K562 (cell line): ENCODE data around the gene WFDC2. TPM values are rescaled to one million over a fixed set of nuclear protein-coding genes. Genes with fewer than 3 reads are reported as not detected.

Experiments
- CBX8 ChIP-seq: fragments of 200-600 bp; sonication (generic); IDR thresholded peaks from 2 replicates; pipeline ENCODE4 v1.6.1; 2012; ENCODE audit warnings: borderline replicate concordance, mixed run types, low read depth, mild to moderate bottlenecking, moderate library complexity, mixed read lengths, low read length, control low read depth, inconsistent platforms; ENCODE audit not compliant: poor library complexity, severe bottlenecking; ENCODE audit errors: extremely low read depth
- ILF3 ChIP-seq: fragments of 450-650 bp; IDR thresholded peaks from 2 replicates; pipeline ENCODE4 v1.6.1; 2018; ENCODE audit warnings: antibody characterized with exemption, mild to moderate bottlenecking, moderate library complexity, borderline replicate concordance
- MEIS2 ChIP-seq: fragments of 450-650 bp; IDR thresholded peaks from 2 replicates; pipeline ENCODE4 v1.6.1; 2014; ENCODE audit warnings: mild to moderate bottlenecking; ENCODE audit not compliant: partially characterized antibody
- SMAD2 ChIP-seq: fragments of 150-350 bp; IDR thresholded peaks from 2 replicates; pipeline ENCODE4 v1.6.1; 2014; ENCODE audit warnings: low read depth, mild to moderate bottlenecking, low read length
- TFAM ChIP-seq: fragments of 250-450 bp; sonication (Bioruptor Pico); conservative IDR thresholded peaks from 2 replicates; pipeline ENCODE4 v1.5.0; 2021; ENCODE audit warnings: mild to moderate bottlenecking, moderate library complexity
- TRIM24 ChIP-seq, 2 experiments: fragments of 450-650 bp; IDR thresholded peaks; 2 replicates each; pipeline ENCODE4 v1.6.1; 2016
- ZNF584 ChIP-seq: fragments of 200-800 bp; sonication (Bioruptor generic); IDR thresholded peaks from 2 replicates; pipeline ENCODE4 v1.6.1; 2016; ENCODE audit warnings: low read depth, mild to moderate bottlenecking, missing genetic modification characterization, missing compliant biosample characterization
- polyA plus RNA-seq, 8 experiments: library from polyadenylated mRNA; depleted of rRNA in 4 of 8; stranded (reverse) in 5 of 8; unstranded in 3 of 8; fragments of >200 nt; fragmentation: Nextera tagmentation in 2 of 8; fragmentation: Illumina TruSeq in 1 of 8; extraction: Ambion mirVana in 2 of 8; extraction: Trizol in 1 of 8; gene quantifications; 2 replicates each; pipeline versions ENCODE4 v1.2.1 to v1.2.3, GENCODE V29; 2011 to 2014; ENCODE audit warnings: inconsistent platforms in 1 of 8, missing spikeins in 1 of 8
- total RNA-seq, 7 experiments: library from RNA; depleted of rRNA in 6 of 7; stranded (reverse); fragments of >200 nt in 6 of 7; fragmentation: Illumina TruSeq in 2 of 7; extraction: Trizol in 2 of 7; gene quantifications; 2 replicates each; pipeline versions ENCODE4 v1.2.1 to v1.2.3, GENCODE V29; 2011 to 2021; ENCODE audit warnings: low replicate concordance in 1 of 7
- TF ChIP-seq, protein P1 (sequence below): fragments of 450-650 bp; IDR thresholded peaks from 2 replicates; pipeline ENCODE4 v1.6.1; 2017; ENCODE audit warnings: mild to moderate bottlenecking, moderate library complexity

The WFDC2 gene
- total and polyA plus RNA-seq, 9 of the 15 experiments (the other 6 are each of a cell fraction or from before 2014, with no cell fraction given): not detected

DNA sequence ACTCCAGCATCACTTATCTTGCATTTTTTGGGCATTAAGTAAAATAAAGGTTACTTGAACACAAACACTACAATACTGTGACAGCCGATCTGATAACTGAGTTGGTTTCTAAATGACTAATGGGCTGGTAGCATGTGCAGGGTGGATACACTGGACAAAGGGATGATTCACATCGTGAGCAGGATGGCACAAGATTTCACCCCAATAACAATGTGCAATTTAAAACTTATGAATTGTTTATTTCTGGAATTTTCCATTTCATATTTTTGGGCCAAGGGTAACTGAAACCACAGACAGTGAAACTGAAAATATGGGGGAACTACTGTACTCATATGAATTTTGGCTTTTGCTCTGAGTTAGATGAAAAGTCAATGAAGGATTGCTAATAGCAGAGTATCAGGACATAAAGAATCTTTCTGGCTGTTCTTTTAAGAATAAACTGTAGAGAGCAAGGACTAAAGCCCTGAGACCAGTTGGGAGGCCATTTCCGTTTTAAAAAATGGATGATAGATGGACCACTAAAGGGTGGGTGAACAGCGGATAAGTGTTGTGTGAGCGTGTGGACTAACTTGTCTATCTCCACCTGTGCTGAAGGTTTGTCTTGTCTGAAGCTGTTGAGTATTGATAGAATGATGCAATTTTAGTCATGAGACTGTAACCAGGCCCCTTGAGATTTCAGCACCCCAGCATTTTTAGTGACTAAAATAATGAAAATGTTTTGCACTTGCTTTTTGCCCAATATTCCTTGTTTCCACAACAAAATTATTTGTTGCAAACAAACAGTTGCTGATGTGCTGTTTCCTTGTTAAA lies 37.7 kb downstream of the WFDC2 start (continued):
- TF ChIP-seq SMAD2 (no peak), ILF3 (no peak), TRIM24 (IDR thresholded peaks at IDR 0.05) (peak; percentile 50 to 56; a peak in 2 of 4 replicates), CBX8 (no peak), MEIS2 (peak; percentile 47), TFAM (no peak), ZNF584 (CRISPR knock-in tag) (peak; percentile 57; the same call in 1 of the 2 replicates)
- TF ChIP-seq, protein P1, sequence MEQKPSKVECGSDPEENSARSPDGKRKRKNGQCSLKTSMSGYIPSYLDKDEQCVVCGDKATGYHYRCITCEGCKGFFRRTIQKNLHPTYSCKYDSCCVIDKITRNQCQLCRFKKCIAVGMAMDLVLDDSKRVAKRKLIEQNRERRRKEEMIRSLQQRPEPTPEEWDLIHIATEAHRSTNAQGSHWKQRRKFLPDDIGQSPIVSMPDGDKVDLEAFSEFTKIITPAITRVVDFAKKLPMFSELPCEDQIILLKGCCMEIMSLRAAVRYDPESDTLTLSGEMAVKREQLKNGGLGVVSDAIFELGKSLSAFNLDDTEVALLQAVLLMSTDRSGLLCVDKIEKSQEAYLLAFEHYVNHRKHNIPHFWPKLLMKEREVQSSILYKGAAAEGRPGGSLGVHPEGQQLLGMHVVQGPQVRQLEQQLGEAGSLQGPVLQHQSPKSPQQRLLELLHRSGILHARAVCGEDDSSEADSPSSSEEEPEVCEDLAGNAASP: no peak
